Fibroblast of villous mesenchyme (primary cell): Measurements from ENCODE around the gene VSTM2L. TPM values are rescaled to one million over a fixed set of nuclear protein-coding genes. Genes with fewer than 3 reads are reported as not detected.
A peak's percentile ranks its signal among the peaks of the same experiment; 100 is the strongest.

Experiments used
- DNase-seq: peaks from one replicate; pipeline ENCODE4 v3.0.0-alpha.2; 2010; ENCODE audit warnings: low read depth
- H3K4me3 ChIP-seq: 2 replicates; pipeline ENCODE4 v1.5.1; 2011; ENCODE audit warnings: low read depth, mild to moderate bottlenecking, low read length
- total RNA-seq: library from RNA; depleted of rRNA; stranded (reverse); fragments of >200 nt; gene quantifications from 2 replicates; pipeline ENCODE4 v1.2.3, GENCODE V29; 2012
- TF ChIP-seq, protein P1 (sequence below): IDR thresholded peaks from 2 replicates; pipeline ENCODE4 v1.5.1; 2012; ENCODE audit warnings: low read depth, mild to moderate bottlenecking, low read length; ENCODE audit not compliant: insufficient read depth

Gene VSTM2L
- total RNA-seq, 1 donor: 1.3 TPM

GRCh38 chr20:37991908-37992307 lies 89.0 kb downstream of the VSTM2L start:
- TF ChIP-seq, protein P1, sequence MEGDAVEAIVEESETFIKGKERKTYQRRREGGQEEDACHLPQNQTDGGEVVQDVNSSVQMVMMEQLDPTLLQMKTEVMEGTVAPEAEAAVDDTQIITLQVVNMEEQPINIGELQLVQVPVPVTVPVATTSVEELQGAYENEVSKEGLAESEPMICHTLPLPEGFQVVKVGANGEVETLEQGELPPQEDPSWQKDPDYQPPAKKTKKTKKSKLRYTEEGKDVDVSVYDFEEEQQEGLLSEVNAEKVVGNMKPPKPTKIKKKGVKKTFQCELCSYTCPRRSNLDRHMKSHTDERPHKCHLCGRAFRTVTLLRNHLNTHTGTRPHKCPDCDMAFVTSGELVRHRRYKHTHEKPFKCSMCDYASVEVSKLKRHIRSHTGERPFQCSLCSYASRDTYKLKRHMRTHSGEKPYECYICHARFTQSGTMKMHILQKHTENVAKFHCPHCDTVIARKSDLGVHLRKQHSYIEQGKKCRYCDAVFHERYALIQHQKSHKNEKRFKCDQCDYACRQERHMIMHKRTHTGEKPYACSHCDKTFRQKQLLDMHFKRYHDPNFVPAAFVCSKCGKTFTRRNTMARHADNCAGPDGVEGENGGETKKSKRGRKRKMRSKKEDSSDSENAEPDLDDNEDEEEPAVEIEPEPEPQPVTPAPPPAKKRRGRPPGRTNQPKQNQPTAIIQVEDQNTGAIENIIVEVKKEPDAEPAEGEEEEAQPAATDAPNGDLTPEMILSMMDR: no peak
- no peak overlapping the region for H3K4me3 ChIP-seq
- no peak for DNase-seq

GRCh38 chr20:37992802-37993409 lies 90.0 kb downstream of the VSTM2L start:
- TF ChIP-seq, protein P1: peak; percentile 56
- no peak overlapping the region for H3K4me3 ChIP-seq
- DNase-seq: peak; percentile 87

DNA sequence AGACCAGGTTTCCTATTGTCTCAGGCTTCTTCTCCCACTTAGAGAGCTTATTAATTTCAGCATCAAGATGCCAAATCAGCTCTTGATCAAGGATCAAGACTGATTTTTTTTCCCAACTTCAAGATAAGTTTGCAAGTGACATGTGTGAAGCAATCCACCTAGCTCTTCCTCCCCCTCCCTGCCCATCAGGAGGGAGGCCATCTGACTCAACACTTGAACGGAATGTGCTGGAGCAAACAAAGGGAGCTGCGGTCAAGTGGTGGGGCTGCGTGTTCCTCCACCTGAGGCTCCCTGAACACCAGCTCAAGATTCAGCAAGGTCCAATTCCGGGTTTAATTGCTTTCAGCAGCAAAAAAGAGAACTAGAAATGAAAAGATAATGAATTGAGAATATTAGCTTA lies 91.6 kb downstream of the VSTM2L start:
- DNase-seq: peak; percentile 57
- TF ChIP-seq, protein P1: no peak
- H3K4me3 ChIP-seq: no peak overlapping the region

Other genes starting within 250 kb of the VSTM2L start
- 19.3 and 23.3 TPM in 2 replicates for gene CTNNBL1, start 209.1 kb upstream of the VSTM2L start, total RNA-seq
- 15.8 and 24.2 TPM in 2 replicates for gene TTI1, start 130.3 kb downstream of the VSTM2L start, total RNA-seq
- 30.0 and 36.3 TPM in 2 replicates for gene RPRD1B, start 130.6 kb downstream of the VSTM2L start, total RNA-seq